ENCODE measurements around the gene ZSWIM7.

The ZSWIM7 gene

GRCh38 chr17:15951368-15952047, 48.0 kb downstream of the ZSWIM7 start:
- TF ChIP-seq, protein P1, sequence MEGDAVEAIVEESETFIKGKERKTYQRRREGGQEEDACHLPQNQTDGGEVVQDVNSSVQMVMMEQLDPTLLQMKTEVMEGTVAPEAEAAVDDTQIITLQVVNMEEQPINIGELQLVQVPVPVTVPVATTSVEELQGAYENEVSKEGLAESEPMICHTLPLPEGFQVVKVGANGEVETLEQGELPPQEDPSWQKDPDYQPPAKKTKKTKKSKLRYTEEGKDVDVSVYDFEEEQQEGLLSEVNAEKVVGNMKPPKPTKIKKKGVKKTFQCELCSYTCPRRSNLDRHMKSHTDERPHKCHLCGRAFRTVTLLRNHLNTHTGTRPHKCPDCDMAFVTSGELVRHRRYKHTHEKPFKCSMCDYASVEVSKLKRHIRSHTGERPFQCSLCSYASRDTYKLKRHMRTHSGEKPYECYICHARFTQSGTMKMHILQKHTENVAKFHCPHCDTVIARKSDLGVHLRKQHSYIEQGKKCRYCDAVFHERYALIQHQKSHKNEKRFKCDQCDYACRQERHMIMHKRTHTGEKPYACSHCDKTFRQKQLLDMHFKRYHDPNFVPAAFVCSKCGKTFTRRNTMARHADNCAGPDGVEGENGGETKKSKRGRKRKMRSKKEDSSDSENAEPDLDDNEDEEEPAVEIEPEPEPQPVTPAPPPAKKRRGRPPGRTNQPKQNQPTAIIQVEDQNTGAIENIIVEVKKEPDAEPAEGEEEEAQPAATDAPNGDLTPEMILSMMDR (conservative IDR thresholded peaks at IDR 0.05; ENCODE audit: low read length): no peak
- DNase-seq (ENCODE audit: low read depth): no peak

DNA sequence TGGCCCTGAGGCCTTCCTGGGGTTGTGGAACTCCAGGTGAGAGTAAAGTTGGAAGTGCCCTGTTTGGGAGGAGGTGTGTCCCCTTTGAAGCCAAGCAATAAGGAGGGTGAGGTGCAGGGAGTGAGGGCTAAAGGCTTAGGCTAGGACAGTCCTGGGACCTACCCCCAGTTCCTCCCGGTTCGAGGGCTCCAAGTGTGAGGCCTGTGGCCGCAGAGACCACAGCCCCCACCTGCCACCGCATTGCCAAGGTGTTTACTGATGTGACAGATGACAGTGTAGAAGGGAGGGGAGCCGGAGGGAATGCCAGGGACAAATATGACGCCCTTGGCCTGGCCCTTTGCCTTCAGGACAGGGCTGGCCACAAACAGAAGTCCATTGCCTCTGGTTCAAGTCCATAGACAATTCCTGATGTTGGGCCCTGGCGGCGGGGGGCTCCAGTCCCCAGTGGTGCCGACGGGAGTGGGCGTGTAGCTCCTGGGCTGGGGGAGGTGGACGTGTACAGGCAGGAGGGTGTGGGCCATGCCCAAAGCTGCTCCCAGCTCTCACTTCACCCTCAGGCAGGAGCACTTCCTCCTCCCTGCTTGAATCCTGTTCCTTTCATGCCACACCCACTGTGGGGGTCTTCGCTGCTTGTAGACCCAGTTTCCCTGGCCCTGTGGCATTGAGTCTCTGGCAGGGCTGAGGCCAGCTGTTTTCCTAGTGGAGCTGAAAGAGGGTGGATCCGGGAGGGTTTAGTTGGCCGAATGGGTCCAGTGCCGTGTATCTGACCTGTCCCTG, 51.3 kb downstream of the ZSWIM7 start:
- TF ChIP-seq, protein P1 (conservative IDR thresholded peaks at IDR 0.05; ENCODE audit: low read length): no peak
- H3K4me3 ChIP-seq (ENCODE audit: low read length): no peak overlapping the region
- DNase-seq (ENCODE audit: low read depth): no peak

More at GRCh38 chr17:15951368-15952047, 48.0 kb downstream of the ZSWIM7 start:
- H3K4me3 ChIP-seq (ENCODE audit: low read length): no peak overlapping the region

- H3K4me3 ChIP-seq (ENCODE audit: low read length): no peak overlapping the region
- TF ChIP-seq, protein P1 (conservative IDR thresholded peaks at IDR 0.05; ENCODE audit: low read length): no peak
- DNase-seq (ENCODE audit: low read depth): peak; percentile 21
These were observed 52.2 kb downstream of the ZSWIM7 start for GRCh38 chr17:15947271-15947670.

GRCh38 chr17:15946611-15947120, 52.8 kb downstream of the ZSWIM7 start:
- TF ChIP-seq, protein P1 (conservative IDR thresholded peaks at IDR 0.05; ENCODE audit: low read length): no peak
- no peak for DNase-seq (ENCODE audit: low read depth)
- H3K4me3 ChIP-seq (ENCODE audit: low read length): no peak overlapping the region

- H3K4me3 ChIP-seq (ENCODE audit: low read length): peak overlapping the region; percentile 68
- DNase-seq (ENCODE audit: low read depth): no peak
- TF ChIP-seq, protein P1 (conservative IDR thresholded peaks at IDR 0.05; ENCODE audit: low read length): no peak
These were observed 53.8 kb downstream of the ZSWIM7 start for GRCh38 chr17:15945527-15946191.

- H3K4me3 ChIP-seq (ENCODE audit: low read length): peak within 1 kb of the TSS; percentile 68
- TF ChIP-seq, protein P1 (conservative IDR thresholded peaks at IDR 0.05; ENCODE audit: low read length): peak; percentile 30
- DNase-seq (ENCODE audit: low read depth): peak; percentile 55
These were observed 54.6 kb downstream of the ZSWIM7 start, which contains the start of gene ADORA2B for GRCh38 chr17:15944759-15945526. Gene ADORA2B (plus strand): TSS chr17:15945130. CDS start chr17:15945249, 119 bp downstream.

All from AG10803 (cell line).